HepG2 (cell line): ENCODE measurements around the gene MYOM1. TPM values are rescaled to one million over a fixed set of nuclear protein-coding genes. Genes with fewer than 3 reads are reported as not detected.
A peak's percentile ranks its signal among the peaks of the same experiment; 100 is the strongest.

Experiments
- CCDC6 ChIP-seq: sonication (generic); formaldehyde crosslinking; IDR thresholded peaks from 2 replicates; pipeline ENCODE4 v1.8.1; 2022; ENCODE audit warnings: mild to moderate bottlenecking, missing genetic modification reagents, moderate library complexity
- FOXP1 ChIP-seq, 2 experiments: fragments of 450-650 bp in 1 of 2; IDR thresholded peaks; 2 replicates each; pipeline ENCODE4 v1.6.1; 2017 to 2018; ENCODE audit warnings: antibody characterized with exemption in 1 of 2
- GZF1 ChIP-seq: sonication (generic); formaldehyde crosslinking; IDR thresholded peaks from 2 replicates; pipeline ENCODE4 v1.5.1; 2020; ENCODE audit warnings: mild to moderate bottlenecking, missing genetic modification reagents
- HCFC1 ChIP-seq: fragments of 150-350 bp; IDR thresholded peaks from 2 replicates; pipeline ENCODE4 v1.6.1; 2014; ENCODE audit warnings: low read depth, low read length
- HNF1A ChIP-seq, 2 experiments: sonication (generic) in 1 of 2; formaldehyde crosslinking in 1 of 2; IDR thresholded peaks; 2 replicates each; pipeline versions ENCODE4 v1.4.0 to v1.6.1; 2016 to 2020; ENCODE audit warnings: borderline replicate concordance in 1 of 2, low read depth in 1 of 2, mild to moderate bottlenecking in 1 of 2, missing genetic modification reagents in 1 of 2
- HNRNPL ChIP-seq: fragments of 200-400 bp; formaldehyde crosslinking; IDR thresholded peaks from 2 replicates; pipeline ENCODE4 v1.6.1; 2017; ENCODE audit warnings: mild to moderate bottlenecking, low read depth, low read length
- KLF16 ChIP-seq, 2 experiments: sonication (generic) in 1 of 2; formaldehyde crosslinking in 1 of 2; IDR thresholded peaks; 2 replicates each; pipeline versions ENCODE4 v1.6.1 to v1.8.0; 2016 to 2023; ENCODE audit warnings: missing genetic modification reagents in 2 of 2, missing compliant biosample characterization in 1 of 2
- NONO ChIP-seq, 2 experiments: fragments of 450-650 bp in 1 of 2; sonication (generic) in 1 of 2; formaldehyde crosslinking in 1 of 2; IDR thresholded peaks in 1 of 2; conservative IDR thresholded peaks in 1 of 2; 2 replicates each; pipeline versions ENCODE4 v1.6.1 to v1.8.0; 2017 to 2022; ENCODE audit warnings: mild to moderate bottlenecking in 1 of 2, missing genetic modification reagents in 1 of 2, moderate library complexity in 1 of 2
- NR2F2 ChIP-seq: IDR thresholded peaks from 2 replicates; pipeline ENCODE4 v1.6.1; 2012; ENCODE audit warnings: low read depth, inconsistent platforms, borderline replicate concordance
- PLRG1 ChIP-seq: fragments of 450-650 bp; conservative IDR thresholded peaks from 2 replicates; pipeline ENCODE4 v1.6.1; 2016
- RAD21 ChIP-seq: fragments of 450-650 bp; formaldehyde crosslinking; IDR thresholded peaks from 2 replicates; pipeline ENCODE4 v1.5.0; 2020; ENCODE audit warnings: mild to moderate bottlenecking
- SIN3A ChIP-seq: IDR thresholded peaks from 2 replicates; pipeline ENCODE4 v1.6.1; 2011; ENCODE audit warnings: low read depth, mild to moderate bottlenecking, control low read depth, low read length, borderline replicate concordance
- SNAPC5 ChIP-seq: sonication (generic); formaldehyde crosslinking; IDR thresholded peaks from 2 replicates; pipeline ENCODE4 v1.8.1; 2023; ENCODE audit warnings: mild to moderate bottlenecking, missing genetic modification reagents, borderline replicate concordance
- ZNF280B ChIP-seq: sonication (generic); formaldehyde crosslinking; IDR thresholded peaks from 2 replicates; pipeline ENCODE4 v1.5.0; 2020; ENCODE audit warnings: missing genetic modification reagents, mild to moderate bottlenecking, borderline replicate concordance
- ZNF446 ChIP-seq: sonication (generic); formaldehyde crosslinking; IDR thresholded peaks from 2 replicates; pipeline ENCODE4 v1.5.0; 2020; ENCODE audit warnings: mild to moderate bottlenecking, missing genetic modification reagents
- ZNF460 ChIP-seq: sonication (generic); formaldehyde crosslinking; IDR thresholded peaks from 2 replicates; pipeline ENCODE4 v1.5.1; 2020; ENCODE audit warnings: missing genetic modification reagents, mild to moderate bottlenecking, borderline replicate concordance
- ZNF572 ChIP-seq: sonication (generic); formaldehyde crosslinking; IDR thresholded peaks from 2 replicates; pipeline ENCODE4 v1.5.1; 2020; ENCODE audit warnings: mild to moderate bottlenecking, missing genetic modification reagents
- ZNF768 ChIP-seq: sonication (generic); formaldehyde crosslinking; IDR thresholded peaks from 2 replicates; pipeline ENCODE4 v1.4.0; 2020; ENCODE audit warnings: missing genetic modification reagents
- ZSCAN12 ChIP-seq: sonication (generic); formaldehyde crosslinking; IDR thresholded peaks from 2 replicates; pipeline ENCODE4 v1.9.0; 2021; ENCODE audit warnings: mild to moderate bottlenecking, missing genetic modification reagents
- polyA plus RNA-seq, 8 experiments: library from polyadenylated mRNA; depleted of rRNA in 3 of 8; stranded (reverse) in 7 of 8; unstranded in 1 of 8; fragments of >200 nt; fragmentation: Illumina TruSeq in 4 of 8; extraction: Trizol in 4 of 8; gene quantifications; 2 replicates each; pipeline versions ENCODE4 v1.2.1 to v1.2.3, GENCODE V29; 2011 to 2016; ENCODE audit warnings: low read depth in 4 of 8, missing spikeins in 1 of 8, mixed read lengths in 1 of 8; ENCODE audit not compliant: insufficient read depth in 1 of 8
- total RNA-seq, 5 experiments: library from RNA; depleted of rRNA; stranded (reverse); fragments of >200 nt; fragmentation: Illumina TruSeq; extraction: Trizol; gene quantifications; 2 replicates each; pipeline ENCODE4 v1.2.3, GENCODE V29; 2016; ENCODE audit warnings: low read depth in 1 of 5
- TF ChIP-seq, protein P1 (sequence below): sonication (generic); formaldehyde crosslinking; IDR thresholded peaks from 2 replicates; pipeline ENCODE4 v1.8.1; 2023; ENCODE audit warnings: mild to moderate bottlenecking, missing genetic modification reagents
- TF ChIP-seq, protein P2 (sequence below): sonication (generic); formaldehyde crosslinking; IDR thresholded peaks from 2 replicates; pipeline ENCODE4 v1.5.0; 2020; ENCODE audit warnings: mild to moderate bottlenecking, low read depth, missing genetic modification reagents, borderline replicate concordance

MYOM1 gene
- total and polyA plus RNA-seq, 2 of the 13 experiments (the other 11 are each of a cell fraction or from before 2014, with no cell fraction given), result 0.46 to 0.98 TPM

DNA sequence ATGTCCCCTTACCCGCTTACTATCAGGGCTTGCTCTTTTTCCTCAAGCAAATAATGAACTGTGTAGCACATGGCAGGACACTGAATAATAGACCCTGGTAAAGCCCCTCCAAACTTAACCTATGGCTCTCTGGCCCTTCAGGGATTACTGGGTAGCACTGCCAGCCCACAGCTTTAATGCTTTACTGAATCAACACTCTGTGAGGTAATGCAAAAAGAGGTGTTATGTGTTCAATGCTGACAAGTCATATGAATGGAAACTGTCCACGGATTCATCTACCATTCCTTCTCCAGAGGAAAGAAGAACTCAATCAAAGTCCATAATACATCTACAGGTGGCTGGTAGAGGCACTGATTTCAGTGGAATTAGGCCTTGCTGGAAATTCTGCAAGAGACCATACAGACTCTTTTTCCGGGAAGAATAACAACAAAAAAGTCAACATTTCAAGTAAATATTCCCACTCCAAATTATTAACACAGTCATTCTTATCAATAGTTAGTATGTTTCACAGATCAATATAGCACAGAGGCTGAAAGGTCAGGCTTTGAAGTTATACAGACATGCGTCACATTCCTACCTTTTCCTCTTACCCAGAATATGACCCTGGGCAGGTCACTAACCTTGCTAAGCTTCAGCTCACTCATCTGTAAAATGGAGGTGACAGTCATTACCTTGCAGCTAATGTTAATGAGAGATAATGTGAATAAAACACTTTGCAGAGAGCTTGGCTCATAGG, 13.8 kb upstream of the MYOM1 start (continued):
- TF ChIP-seq, protein P1, sequence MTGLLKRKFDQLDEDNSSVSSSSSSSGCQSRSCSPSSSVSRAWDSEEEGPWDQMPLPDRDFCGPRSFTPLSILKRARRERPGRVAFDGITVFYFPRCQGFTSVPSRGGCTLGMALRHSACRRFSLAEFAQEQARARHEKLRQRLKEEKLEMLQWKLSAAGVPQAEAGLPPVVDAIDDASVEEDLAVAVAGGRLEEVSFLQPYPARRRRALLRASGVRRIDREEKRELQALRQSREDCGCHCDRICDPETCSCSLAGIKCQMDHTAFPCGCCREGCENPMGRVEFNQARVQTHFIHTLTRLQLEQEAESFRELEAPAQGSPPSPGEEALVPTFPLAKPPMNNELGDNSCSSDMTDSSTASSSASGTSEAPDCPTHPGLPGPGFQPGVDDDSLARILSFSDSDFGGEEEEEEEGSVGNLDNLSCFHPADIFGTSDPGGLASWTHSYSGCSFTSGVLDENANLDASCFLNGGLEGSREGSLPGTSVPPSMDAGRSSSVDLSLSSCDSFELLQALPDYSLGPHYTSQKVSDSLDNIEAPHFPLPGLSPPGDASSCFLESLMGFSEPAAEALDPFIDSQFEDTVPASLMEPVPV (CRISPR knock-in tag), result peak; percentile 42; the same call in 1 of the 2 replicates
- TF ChIP-seq NR2F2 (peak; percentile 100), ZNF460 (CRISPR knock-in tag) (no peak), SIN3A (no peak), CCDC6 (CRISPR knock-in tag) (no peak), SNAPC5 (CRISPR knock-in tag) (no peak), HNRNPL (no peak), ZNF572 (no peak), PLRG1 (no peak), RAD21 (CRISPR knock-in tag) (no peak), GZF1 (CRISPR knock-in tag) (no peak), NONO (IDR thresholded peaks at IDR 0.05) (no peak), NONO (CRISPR knock-in tag; conservative IDR thresholded peaks at IDR 0.05) (no peak), HCFC1 (no peak), KLF16 (CRISPR knock-in tag; IDR thresholded peaks at IDR 0.05) (peak in 1 of 2 experiments; percentile 90; a peak in 1 of 4 replicates), ZNF280B (no peak), ZNF768 (no peak), ZNF446 (CRISPR knock-in tag) (no peak), FOXP1 (IDR thresholded peaks at IDR 0.05) (peak; percentile 87), FOXP1 (CRISPR knock-in tag; IDR thresholded peaks at IDR 0.05) (peak; percentile 96), HNF1A (IDR thresholded peaks at IDR 0.05; ENCODE audit: low read depth) (peak; percentile 73), HNF1A (CRISPR knock-in tag; IDR thresholded peaks at IDR 0.05; ENCODE audit: borderline replicate concordance) (peak; percentile 90; the same call in 1 of the 2 replicates), ZSCAN12 (CRISPR knock-in tag) (no peak)
- TF ChIP-seq, protein P2, sequence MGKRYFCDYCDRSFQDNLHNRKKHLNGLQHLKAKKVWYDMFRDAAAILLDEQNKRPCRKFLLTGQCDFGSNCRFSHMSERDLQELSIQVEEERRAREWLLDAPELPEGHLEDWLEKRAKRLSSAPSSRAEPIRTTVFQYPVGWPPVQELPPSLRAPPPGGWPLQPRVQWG (CRISPR knock-in tag), result no peak
